ENCODE measurements around the gene ACOXL. TPM values are rescaled to one million over a fixed set of nuclear protein-coding genes. Genes with fewer than 3 reads are reported as not detected.

ACOXL gene
- total and polyA plus RNA-seq, 9 donors: 0.17 to 0.31 (median 0.23) TPM; not detected in 4

DNA sequence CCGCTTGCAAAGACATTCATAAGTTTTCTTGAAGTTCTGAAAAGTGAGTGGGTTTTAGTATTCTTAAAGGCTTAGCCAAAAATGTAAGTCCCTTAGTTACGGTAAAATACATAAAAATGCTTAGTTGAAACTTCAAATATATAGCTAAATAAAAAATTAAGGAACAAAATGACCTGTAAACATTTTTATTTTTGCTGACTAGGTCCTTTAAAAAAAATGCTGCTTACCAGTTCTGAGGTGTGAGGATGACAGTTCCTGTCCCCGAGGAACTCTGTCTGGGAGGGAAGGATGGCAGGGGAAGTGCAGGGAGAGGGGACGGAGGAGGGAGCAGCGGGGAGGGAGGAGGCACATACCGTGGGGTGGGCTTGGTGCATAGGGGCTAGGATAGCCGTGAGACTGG is 285.5 kb downstream of the ACOXL start:
- intact Hi-C loops (cut with DNase I): no loop called here
- H3K27me3 ChIP-seq: no peaks in the 10 kb centered on the region
- H3K36me3 ChIP-seq: no peaks in the 10 kb centered on the region
- WGBS, 3 donors: 67 to 75% (median 72%) methylated on average over 7 of the region's 7 CpGs
- H3K4me3 ChIP-seq: no peak overlapping the region
- no peaks in the 10 kb centered on the region for H3K9me3 ChIP-seq
- DNase-seq: no peak
- no peak overlapping the region for H3K27ac ChIP-seq
- H3K4me1 ChIP-seq (ENCODE audit: insufficient read depth): no peaks in the 10 kb centered on the region
- TF ChIP-seq, protein P1, sequence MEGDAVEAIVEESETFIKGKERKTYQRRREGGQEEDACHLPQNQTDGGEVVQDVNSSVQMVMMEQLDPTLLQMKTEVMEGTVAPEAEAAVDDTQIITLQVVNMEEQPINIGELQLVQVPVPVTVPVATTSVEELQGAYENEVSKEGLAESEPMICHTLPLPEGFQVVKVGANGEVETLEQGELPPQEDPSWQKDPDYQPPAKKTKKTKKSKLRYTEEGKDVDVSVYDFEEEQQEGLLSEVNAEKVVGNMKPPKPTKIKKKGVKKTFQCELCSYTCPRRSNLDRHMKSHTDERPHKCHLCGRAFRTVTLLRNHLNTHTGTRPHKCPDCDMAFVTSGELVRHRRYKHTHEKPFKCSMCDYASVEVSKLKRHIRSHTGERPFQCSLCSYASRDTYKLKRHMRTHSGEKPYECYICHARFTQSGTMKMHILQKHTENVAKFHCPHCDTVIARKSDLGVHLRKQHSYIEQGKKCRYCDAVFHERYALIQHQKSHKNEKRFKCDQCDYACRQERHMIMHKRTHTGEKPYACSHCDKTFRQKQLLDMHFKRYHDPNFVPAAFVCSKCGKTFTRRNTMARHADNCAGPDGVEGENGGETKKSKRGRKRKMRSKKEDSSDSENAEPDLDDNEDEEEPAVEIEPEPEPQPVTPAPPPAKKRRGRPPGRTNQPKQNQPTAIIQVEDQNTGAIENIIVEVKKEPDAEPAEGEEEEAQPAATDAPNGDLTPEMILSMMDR (IDR thresholded peaks at IDR 0.05): no peak
- no peak for TF ChIP-seq POLR2A (IDR thresholded peaks at IDR 0.05)
- no peak for TF ChIP-seq EP300 (IDR thresholded peaks at IDR 0.05)

DNA sequence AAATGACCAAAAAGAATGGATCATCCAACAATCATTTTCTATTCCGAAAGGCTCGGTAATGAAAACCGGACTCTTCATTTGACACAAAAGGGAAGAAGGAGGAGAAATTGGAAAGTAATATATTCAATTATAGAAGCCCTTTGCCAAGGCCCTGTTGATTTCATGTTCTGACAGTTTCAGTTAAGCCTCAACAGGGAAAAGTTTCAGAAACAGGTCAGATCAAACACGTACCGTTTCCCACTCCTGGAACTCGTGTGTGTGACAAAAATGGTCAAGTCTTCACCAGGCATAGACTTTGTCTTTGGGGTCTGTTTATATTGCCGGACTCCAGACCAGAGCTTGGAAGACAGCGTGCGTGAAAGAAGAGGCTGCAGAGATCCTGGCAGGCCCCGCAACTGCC is 287.0 kb downstream of the ACOXL start:
- WGBS, 3 donors: 81 to 91% (median 86%) methylated on average over 10 of the region's 10 CpGs
- TF ChIP-seq EP300 (IDR thresholded peaks at IDR 0.05): no peak
- TF ChIP-seq, protein P1 (IDR thresholded peaks at IDR 0.05): no peak
- TF ChIP-seq POLR2A (IDR thresholded peaks at IDR 0.05): no peak
- Histone ChIP-seq H3K36me3 (no peaks in the 10 kb centered on the region), H3K4me1 (ENCODE audit: insufficient read depth) (no peaks in the 10 kb centered on the region), H3K27ac (no peak overlapping the region), H3K27me3 (no peaks in the 10 kb centered on the region), H3K9me3 (no peaks in the 10 kb centered on the region), H3K4me3 (no peak overlapping the region)
- intact Hi-C loops (cut with DNase I): no loop called here
- DNase-seq: no peak

DNA sequence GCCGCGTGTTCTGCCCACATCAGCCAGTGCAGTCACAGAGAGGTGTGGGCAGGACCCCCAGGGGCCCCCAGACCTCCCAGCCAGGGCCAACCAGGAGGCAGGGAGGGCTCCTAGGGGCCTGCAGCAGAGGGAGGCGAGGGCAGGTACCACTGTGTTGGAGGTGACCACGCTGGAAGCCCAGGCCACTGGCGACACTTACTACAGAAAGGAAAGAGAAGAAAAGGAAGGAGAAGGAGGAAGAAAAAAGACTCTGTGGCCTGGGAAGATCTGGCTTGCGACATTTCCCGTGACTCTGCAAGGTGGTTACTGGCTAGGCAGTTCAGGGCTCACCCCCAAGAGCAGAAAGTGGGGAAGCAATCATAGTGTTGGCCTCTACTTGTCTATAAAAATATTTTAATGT is 290.3 kb downstream of the ACOXL start:
- Histone ChIP-seq H3K4me1 (ENCODE audit: insufficient read depth) (no peaks in the 10 kb centered on the region), H3K4me3 (no peak overlapping the region), H3K36me3 (no peaks in the 10 kb centered on the region), H3K27me3 (no peaks in the 10 kb centered on the region), H3K27ac (no peak overlapping the region), H3K9me3 (no peaks in the 10 kb centered on the region)
- no peak for DNase-seq
- TF ChIP-seq POLR2A (IDR thresholded peaks at IDR 0.05) (no peak), EP300 (IDR thresholded peaks at IDR 0.05) (no peak)
- TF ChIP-seq, protein P1 (IDR thresholded peaks at IDR 0.05): no peak
- intact Hi-C loops (cut with DNase I): no loop called here
- 82 to 87% (median 86%) methylated on average over 7 of the region's 7 CpGs for WGBS, 3 donors

DNA sequence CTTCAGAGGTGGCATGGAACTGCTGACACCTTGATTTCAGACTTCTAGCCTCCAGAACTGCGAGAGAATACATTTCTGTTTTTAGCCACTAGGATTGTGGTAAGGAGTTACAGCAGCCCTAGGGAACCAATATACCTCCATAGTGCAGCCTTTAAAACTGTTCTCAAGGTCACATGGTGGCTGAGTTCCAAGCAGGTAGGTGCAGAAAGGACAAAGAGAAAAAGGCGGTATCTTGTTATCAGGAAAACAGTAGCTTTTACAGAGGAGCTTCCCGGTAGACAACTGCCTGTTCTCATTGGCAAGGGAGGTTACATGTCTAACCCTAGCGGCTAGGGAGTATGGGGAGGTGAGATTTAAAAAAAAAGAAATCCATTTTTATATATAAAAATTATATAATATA is 292.1 kb downstream of the ACOXL start:
- Histone ChIP-seq H3K9me3 (no peaks in the 10 kb centered on the region), H3K4me1 (ENCODE audit: insufficient read depth) (no peaks in the 10 kb centered on the region), H3K27me3 (no peaks in the 10 kb centered on the region), H3K4me3 (no peak overlapping the region), H3K27ac (no peak overlapping the region), H3K36me3 (no peaks in the 10 kb centered on the region)
- intact Hi-C loops (cut with DNase I): no loop called here
- 65 to 72% (median 69%) methylated on average over 4 of the region's 4 CpGs for WGBS, 3 donors
- DNase-seq: no peak
- TF ChIP-seq POLR2A (IDR thresholded peaks at IDR 0.05): no peak

DNA sequence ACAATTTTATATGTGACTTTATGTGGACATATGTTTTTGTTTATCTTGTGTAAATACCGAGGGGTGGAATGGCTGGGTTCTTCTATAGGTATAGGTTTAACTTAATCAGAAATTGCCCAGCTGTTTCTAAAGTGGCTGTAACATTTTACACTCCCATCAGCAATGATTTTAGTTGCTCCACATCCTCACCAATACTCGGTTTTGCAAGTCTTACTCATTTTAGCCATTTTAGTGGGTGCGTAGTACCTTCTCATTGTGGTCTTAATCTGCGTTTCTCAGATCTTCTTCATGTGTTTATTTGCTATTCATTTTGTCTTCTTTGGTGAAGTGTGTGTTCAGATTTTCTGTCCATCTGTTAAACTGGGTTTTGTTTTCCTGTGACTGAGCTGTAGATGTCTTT is 292.9 kb downstream of the ACOXL start:
- H3K36me3 ChIP-seq: no peaks in the 10 kb centered on the region
- no peak for DNase-seq
- no peak overlapping the region for H3K4me3 ChIP-seq
- 63 to 75% (median 70%) methylated on average over 4 of the region's 4 CpGs for WGBS, 3 donors
- H3K4me1 ChIP-seq (ENCODE audit: insufficient read depth): no peaks in the 10 kb centered on the region
- intact Hi-C loops (cut with DNase I): no loop called here
- H3K9me3 ChIP-seq: no peaks in the 10 kb centered on the region
- H3K27me3 ChIP-seq: no peaks in the 10 kb centered on the region
- no peak for TF ChIP-seq POLR2A (IDR thresholded peaks at IDR 0.05)
- no peak for TF ChIP-seq EP300 (IDR thresholded peaks at IDR 0.05)
- TF ChIP-seq, protein P1 (IDR thresholded peaks at IDR 0.05): no peak
- H3K27ac ChIP-seq: no peak overlapping the region

Measured in ovary (tissue), 9 donors.